NCI-H82 treated with DMSO at 0.1 percent for 48 hours (cell line): ENCODE results near the gene GALNT16.

Experiments used
- DNase-seq: peaks from one replicate; lab custom pipeline; 2025; ENCODE audit not compliant: unreplicated experiment; lab: John Stamatoyannopoulos, UW

GALNT16 gene

DNA sequence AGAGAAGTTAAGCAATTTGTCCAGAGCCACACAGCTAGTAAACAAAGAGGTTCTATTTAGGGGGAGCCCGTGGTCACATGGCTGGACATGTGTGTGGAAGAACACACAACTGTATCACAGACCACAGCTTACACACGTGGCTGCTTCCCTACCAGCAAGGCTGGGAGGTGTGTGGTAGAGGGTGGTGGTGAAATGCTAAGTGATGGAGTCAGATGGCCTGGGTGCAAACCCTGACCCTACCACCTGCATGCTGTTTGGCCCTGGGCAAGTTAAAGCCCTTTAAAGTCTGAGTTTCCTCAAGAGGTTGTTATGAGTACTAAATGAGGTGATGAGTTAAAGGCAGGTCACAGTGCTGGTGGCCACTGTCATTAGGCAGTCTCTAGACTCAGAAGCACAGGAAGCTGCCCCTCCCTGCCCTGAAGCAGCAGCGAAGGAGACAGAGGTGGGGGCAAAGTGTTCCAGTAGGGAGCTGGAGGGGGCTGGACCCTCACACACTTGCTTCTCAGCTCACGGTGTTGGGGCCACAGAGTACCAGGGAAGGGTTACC is 73.9 kb downstream of the GALNT16 start:
- DNase-seq: no peak

DNA sequence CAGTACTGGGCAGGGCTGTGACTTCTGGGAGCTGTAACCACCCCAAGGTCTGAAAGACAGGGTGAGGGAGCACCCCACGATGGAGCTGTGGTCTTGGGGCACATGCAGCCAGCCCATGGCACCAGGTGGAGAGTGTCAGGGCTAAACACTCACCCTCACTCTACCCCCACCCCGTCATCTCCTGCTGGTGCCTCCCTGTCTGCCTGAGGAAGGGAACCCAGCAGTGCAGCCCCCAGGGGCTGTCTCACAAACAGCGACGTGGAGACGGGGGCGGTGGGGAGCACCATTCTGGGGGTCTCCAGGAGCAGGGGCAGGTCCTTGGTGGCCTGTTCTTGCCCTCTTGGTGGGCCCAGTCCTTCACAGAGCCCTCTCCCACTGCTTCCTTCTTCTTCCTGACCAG is 74.6 kb downstream of the GALNT16 start:
- no peak for DNase-seq

DNA sequence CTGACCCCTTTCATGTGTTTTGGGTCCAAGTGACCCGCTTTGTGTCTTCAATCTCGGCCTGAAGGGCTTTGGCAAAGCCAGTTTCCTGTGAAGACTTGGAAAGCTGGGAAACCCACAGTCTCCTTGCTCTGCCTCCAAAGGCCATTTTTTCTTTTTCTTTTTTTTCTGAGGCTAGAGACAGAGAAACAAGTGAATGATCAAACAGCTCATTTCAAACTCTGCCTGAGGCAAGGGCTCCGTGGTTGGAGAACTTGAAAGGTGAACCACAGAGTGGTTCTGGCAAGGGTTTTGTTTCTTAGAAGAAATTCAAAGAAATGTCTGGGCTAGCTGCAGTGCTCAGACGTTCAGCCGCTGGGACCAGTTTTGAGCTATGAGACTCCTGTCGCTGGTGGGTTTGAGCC is 75.4 kb downstream of the GALNT16 start:
- DNase-seq: no peak

DNA sequence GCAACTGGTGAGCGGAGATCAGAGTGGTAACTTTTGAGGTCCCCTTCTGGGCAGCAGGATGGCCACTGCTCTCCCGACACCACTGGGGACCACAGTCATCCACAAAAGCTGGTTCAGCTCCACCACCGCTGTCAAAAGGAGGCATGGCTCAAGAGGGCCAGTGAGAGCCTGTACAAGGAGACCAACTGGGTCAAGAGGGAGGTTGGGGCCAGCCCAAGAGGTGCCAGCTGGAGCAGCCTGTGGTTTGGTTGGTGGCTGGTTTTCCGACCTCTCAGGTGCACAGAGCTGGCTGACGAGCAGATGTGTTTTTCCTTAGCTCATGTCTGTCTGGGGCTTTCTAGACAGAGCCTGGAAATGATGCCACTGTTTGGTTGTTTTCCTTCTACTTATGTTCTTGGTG is 78.0 kb downstream of the GALNT16 start:
- DNase-seq: no peak

- no peak for DNase-seq
Observed at GRCh38 chr14:69339426-69339825, 79.5 kb downstream of the GALNT16 start.

DNA sequence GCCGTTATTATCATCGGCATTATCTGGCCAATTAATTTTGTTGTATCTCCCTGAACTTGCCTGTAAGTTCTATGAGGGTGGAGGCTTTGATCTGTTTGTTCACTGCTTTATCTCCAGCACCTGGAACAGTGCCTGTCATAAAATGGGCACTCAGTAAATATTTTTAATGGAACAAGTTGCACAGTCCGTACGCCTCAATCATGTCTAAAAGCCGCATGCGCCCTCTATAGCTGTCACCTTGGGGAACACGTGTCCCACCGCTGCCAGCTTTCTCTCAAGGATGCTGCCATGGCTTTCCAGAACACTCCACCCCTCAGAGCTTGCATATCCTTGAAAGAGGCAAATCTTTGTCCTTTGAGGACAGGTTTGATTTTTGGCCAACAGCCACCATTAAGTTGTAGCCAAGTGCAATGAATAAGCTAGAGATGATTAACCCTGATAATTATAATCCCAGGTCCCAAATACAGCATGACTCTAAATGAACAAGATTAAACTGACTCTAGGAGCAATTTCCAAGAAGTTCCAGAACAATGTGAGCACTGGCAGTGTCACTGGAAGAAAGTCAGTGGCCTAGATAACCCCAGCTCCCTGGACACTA is 83.1 kb downstream of the GALNT16 start:
- DNase-seq: no peak

DNA sequence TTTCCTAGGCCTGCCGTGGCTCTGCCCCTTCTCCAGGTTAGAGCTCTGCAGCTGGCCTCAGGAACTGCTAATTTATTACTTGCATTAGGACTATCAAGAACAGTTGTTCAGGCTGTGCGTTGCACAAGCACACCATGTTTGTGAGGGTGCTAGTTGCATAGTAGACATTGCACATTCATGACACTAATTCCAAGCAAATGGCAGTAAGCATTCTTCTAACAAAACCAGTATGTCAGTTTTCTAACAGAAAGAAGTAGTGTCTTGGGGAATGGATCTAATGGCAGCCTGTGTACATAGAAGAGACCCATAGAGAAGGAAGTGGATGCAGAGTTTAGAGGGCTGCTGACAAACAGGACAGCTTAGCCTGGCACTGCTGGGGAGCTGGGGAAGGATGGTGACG is 84.2 kb downstream of the GALNT16 start:
- DNase-seq: no peak

DNA sequence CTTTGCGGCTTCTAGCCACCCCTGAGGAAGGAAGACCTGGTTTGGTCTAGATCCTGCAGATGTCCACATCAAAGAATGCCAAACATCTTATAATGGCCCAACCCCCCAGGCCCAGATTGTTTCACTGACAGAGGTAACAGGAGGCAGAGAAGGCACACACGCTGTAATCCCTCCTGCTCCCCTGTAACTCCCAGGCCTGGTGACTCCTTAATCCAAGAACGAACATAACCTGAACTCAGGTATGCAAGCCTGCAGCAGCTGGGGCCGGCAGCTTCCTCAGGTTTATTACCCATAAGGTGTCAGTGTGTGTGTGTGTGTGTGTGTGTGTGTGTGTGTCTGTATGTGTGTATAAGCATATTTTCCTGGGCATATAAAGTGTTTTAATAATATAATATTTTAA is 85.4 kb downstream of the GALNT16 start:
- DNase-seq: no peak

DNA sequence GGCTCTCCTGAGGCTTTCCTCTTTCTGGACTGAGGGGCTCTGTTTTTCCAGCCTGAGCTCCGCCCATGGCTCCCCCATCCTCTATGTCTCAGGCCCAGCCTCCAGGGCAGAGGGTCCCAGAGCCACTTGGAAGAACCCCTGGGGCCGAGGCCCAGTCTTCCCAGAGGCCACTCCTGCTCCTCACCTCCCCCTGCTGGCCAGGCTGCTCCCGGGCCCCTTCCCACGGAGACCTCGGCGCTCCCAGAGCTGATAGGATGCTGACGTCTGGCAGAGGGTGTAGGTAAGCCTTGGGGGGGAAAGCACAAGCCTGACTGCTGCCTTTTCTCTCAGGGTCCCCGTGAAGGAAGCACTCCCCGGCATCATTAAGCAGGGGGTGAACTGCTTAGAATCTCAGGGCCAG is 86.8 kb downstream of the GALNT16 start:
- no peak for DNase-seq

DNA sequence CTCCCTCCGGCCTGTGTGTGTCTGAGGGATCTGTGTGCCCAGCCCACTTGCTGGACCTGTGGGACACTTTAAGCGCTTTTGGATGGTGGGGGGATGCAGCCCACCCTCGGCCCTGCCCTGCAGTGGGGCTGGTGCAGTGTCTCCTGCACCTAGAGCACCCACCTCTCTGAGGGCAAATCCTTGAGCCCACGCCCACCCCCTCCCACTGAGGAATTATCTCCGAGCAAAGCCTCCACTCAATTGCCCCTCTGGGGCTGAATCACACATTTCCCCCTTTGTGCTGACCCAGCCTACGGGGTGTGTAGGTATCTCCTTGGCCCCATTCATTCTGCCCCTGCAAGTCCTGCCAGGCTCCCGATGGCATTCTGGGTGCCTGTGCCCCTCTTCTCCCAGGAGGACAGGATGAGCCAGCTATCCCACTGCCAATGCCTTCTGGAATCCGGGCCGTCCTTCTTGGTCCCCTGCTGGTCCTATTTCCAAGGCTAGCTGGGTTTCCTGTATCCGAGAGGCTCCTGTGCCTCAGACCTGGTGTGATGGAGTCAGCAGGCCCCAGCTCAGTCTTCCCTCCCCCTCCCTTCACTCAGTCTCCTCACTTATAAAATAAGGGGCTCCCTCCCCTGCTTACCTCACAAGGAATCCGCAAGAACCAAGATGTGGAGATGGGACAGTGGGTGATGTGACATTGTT is 89.3 kb downstream of the GALNT16 start:
- no peak for DNase-seq

GRCh38 chr14:69350892-69351291 is 90.9 kb downstream of the GALNT16 start:
- no peak for DNase-seq

- DNase-seq: no peak
Observed at GRCh38 chr14:69351385-69351784, 91.4 kb downstream of the GALNT16 start.

GRCh38 chr14:69351911-69352310 is 92.0 kb downstream of the GALNT16 start:
- DNase-seq: no peak

- no peak for DNase-seq
Observed at GRCh38 chr14:69353168-69353567, 93.2 kb downstream of the GALNT16 start.

GRCh38 chr14:69354383-69355153 is 94.6 kb downstream of the GALNT16 start:
- no peak for DNase-seq

DNA sequence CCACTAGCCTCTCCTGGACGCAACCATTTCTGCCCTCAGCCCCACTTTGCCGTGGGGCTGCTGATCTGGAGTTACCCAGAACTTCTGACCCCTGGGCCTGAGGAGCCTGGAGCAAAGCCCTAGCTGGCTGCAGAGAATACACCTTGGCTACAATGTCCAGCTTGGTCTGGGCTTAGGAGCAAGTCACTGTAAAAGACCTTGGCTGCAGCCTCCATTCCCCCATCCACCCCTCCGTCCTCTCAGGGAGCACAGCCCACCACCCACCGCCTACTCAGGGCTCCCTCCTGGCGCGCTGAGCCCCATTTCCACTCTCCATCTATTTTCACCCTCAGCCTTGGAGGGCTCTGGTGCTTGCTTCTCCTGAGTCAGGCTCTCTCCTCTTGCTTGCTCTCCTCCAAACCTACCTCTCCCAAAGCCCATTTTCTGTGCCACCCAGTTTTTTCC is 95.2 kb downstream of the GALNT16 start:
- no peak for DNase-seq

- no peak for DNase-seq
Observed at GRCh38 chr14:69355607-69356281, 95.8 kb downstream of the GALNT16 start.

GRCh38 chr14:69356903-69357543 is 97.1 kb downstream of the GALNT16 start:
- no peak for DNase-seq

GRCh38 chr14:69357544-69358200 is 97.7 kb downstream of the GALNT16 start:
- DNase-seq: no peak

DNA sequence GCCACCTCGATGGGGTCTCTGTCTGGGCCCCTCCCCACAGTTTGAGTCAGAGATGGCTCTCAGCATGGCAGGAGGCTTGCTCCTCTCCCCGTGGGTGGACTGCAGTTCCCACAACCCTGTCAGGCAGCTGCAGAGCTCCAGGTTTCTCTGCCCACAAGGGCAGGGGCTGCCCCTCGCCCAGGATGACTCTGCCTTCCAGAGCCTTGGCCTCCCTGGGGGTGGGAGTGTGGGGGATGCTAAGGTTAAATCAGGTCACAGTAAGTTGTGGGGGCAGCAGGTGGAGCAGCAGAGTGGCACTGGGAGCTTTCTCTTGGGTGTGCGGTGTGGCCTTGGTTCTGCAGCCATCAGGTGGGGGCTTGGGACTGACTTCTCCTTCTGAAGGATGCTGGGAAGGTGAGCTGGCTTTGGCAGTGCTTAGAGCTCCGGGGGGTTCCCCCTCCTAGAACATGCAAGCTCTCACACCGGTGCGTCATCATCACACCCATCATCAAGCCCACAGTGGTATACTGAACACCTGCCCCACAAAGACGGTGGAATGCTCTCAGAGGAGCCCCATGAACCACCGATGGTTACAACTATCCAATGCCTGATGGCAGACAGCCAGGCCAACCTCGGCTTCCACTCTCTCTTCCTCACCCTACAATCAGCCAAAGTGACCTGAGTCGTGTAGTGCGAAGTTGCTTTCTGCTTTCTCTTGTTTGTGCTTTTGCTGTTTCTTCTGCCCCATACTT is 98.4 kb downstream of the GALNT16 start:
- DNase-seq: no peak
